HG03064 (cell line): ENCODE measurements around the gene CCDC187.

Experiments used
- ATAC-seq: cut with Tn5 transposase; IDR thresholded peaks from one replicate; pipeline ENCODE4 v1.9.1; 2021; ENCODE audit warnings: low read depth; ENCODE audit not compliant: unreplicated experiment

CCDC187 gene

DNA sequence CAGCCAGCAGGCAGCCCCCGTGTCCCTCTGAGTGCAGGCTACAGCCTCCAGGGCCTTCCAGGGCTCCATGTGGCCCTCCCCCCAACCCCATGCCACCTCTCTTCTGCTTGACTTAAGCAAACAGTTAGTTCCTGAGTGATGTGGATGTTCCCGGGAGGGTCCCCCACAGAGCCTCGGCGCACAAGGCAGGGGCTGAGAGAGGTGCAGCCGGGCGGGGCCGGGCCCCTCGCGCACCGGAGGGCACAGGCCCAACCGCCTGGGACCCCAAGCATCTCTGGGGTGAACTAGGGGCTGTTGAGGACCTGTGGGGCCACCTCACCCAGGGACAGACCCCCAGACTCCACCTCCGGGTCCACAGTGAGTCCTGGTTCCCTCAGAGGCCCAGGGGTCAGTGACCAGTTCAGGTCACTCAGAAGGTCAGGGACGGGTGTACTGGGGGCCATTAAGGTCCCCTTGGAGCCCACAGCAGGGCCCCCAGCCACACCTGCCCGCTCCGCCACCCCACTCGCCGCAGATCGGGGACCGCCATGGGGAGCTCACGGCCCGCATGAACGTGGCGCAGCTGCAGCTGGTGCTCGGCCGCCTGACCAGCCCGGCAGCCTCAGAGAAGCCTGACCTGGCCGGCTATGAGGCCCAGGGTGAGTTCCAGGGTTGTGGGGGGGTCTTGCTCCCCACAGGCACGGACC lies 36.6 kb upstream of the CCDC187 start:
- ATAC-seq = no peak

DNA sequence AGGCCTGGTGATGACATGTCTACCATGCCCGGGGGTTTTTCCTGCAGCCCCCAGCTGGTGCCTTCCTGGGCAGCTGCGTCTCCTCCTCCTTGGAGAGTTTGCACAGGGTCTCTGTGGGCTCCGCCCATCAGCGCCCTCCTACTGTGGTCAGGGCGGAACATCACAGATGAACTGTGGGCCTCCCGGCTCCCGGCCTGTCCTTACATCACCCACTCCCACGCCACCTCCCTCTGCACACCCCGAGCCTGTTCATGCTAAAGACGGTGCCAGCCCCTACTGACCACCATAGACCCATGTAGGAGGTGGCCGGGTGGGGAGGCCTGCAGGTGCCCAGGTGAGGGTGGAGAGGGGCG lies 36.0 kb upstream of the CCDC187 start:
- no peak for ATAC-seq

DNA sequence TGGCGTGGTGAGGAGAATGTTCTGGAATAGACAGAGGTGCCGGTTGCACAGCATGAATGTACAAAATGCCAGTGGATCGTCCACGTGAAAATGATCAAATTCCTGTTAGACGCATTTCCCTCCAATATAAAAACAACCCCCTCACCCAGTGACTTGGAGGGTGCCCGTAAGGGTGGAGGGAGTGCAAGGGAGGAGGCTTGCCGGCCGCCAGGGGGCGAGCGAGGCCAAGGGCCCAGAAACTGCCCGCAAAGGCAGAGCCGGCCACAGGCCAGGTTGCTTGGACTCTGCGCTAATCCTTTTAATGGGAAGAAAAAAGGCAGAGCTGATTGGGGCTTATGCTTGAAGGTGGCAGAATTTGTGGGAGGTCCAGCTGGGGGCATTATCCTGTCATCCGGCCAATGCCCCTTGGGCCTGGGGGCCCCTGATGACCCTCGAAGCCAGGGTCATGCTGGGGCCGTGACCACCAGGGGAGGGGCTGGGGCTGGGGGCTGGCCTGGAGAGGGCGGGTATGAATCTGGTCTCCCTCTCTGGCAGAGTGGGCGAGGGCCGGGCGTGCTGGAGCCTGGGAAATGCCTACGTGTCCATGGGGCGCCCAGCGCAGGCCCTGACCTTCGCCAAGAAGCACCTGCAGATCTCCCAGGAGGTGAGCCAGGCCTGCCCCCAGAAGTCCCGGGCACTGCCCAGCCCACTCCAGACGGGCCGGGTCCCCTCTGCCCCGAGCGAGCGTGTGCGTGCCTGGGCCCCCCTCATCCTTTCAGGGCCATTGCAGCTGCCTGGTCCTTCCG lies 35.5 kb upstream of the CCDC187 start:
- ATAC-seq = no peak

DNA sequence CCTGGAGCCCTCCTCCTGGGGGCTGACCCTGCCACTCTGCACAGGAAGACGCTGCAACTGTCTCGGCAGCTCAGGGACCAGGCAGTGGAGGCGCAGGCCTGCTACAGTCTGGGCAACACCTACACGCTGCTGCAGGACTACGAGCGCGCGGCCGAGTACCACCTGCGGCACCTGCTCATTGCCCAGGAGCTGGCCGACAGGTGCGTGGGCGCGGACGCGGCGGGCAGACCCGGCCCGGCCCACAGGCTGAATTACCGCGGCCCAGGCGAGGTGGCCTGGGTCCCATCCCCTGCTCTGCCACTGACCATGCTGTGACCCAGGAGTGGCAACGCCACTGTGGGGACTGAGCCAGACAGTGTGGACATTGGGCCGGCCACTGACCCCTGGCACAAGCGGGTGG lies 34.6 kb upstream of the CCDC187 start:
- no peak for ATAC-seq

DNA sequence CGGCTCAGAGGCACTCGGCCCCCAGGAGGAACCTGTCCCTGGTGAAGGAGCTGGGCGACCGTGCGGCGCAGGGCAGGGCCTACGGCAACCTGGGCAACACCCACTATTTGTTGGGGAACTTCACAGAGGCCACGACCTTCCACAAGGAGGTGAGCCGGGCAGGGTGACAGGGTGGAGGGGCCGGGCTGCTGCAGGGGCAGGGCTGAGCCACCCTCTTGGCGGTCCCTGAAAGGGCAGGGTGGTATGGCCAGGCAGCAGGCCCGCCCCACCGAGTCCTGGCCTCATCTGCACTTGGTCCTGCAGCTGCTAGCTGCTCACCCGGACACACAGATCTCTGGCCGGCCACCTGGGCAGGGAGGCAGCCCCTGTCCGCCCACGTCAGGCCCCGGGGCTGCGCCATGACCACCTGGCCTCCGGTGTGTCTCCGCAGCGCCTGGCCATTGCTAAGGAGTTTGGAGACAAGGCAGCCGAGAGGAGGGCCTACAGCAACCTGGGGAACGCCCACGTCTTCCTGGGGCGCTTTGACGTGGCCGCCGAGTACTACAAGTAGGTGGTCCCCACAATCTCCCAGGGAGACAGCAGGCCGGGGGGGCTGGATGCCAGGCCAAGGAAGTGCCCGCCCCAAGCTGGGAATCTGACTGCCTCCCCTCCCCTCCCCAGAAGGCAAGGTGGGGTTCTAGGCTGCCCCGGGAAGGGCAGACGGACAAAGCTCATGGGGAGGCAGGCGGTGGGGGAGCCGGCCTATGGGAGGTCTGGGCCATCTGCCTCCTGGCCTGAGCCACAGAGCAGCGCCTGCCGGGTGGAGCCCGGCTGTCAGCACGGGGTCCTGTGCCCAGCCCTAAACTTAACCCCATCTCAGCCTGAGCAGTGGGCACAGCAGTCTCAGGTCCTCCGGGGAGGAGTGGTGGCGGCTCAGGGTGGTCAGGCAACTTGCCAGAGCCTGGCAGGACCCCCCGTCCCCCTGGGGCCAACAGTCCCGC lies 33.8 kb upstream of the CCDC187 start:
- ATAC-seq = no peak

DNA sequence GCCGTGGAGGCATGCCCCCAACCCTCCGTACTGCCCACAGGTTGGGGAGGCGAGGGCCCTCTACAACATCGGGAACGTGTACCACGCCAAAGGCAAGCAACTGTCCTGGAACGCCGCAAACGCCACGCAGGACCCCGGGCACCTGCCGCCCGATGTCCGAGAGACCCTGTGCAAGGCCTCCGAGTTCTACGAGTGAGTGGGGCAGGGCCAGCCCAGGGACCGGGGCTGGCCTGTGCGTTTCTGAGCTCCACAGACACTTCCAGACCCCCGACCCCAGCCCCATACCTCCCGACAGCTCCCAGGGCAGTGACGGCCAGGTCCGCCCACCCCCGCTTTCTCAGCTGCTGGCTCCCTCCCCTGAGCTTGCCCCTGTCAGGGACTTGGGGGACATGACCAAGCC lies 33.0 kb upstream of the CCDC187 start:
- ATAC-seq = no peak

DNA sequence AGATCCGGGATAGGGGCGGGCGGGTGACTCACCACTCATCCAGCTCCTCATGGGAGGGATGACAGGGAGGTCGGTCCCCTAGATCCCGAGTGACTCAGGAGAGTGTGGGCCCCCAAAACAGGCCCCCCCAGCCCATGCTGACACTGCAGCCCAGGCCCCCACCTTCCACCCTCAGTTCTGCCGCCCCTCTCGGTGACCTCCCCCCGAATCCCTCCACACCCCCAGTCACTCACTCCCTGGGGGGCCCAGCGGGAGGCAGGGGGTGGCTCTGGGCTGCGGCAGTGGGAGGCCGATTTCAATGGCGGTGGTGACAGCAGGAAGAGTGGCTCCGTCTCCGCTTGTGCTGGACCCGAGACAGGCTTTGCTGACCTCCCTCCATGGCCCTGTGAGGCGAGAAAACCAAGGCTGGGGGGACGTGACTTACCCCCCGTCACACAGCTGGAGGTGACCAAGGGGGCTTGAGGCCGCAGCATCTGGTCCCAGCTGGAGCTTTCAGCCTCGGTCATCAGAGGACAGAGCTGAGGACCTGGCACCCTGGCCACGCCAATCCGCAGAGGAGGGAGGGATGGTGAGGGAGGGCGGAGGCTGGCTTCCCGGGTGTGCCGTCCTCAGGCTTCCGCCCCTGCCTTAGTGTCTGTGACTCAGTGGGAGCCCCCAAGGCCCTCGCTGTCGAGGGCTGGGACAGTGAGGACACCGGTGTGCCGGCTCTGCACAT lies 32.4 kb upstream of the CCDC187 start:
- ATAC-seq = no peak

DNA sequence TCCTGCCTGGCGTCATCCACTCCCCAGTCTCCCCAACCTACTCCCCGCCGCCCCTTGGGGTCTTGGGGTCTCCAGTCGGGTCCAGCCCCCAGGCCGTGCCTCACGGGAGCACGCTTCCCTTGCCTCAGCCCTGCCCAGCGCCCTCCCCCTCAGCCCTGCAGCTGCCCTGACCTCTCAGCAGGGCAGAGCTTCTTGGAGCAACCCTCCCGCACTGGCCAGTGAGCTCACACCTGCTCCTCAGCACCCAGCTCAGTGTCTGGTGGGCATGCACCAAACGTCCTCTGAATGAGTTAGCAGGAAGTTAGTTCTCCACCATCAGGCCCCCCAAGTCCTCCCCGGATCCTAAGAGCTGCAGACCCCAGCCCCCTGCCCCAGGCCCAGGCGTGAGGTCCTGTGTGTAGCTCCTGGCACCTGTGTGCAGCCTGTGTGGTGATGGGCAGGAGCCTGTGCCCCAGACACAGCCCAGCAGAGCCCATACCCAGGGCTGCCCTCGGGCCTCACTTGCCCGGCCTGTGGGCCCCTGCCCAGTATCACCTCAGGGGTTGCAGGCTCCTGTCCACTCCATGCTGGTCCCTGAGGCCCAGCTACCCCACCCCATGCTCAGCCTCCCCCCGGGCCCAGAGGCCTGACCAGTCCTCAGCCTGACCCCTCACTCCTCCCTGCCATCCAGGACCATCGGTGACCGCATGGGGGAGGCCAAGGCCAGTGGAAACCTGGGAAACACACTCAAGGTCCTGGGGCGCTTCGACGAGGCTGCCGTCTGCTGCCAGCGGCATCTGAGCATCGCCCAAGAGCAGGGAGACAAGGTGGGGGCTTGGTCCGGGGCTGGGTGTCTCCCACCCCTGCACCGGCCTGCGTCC lies 31.6 kb upstream of the CCDC187 start:
- ATAC-seq = no peak

DNA sequence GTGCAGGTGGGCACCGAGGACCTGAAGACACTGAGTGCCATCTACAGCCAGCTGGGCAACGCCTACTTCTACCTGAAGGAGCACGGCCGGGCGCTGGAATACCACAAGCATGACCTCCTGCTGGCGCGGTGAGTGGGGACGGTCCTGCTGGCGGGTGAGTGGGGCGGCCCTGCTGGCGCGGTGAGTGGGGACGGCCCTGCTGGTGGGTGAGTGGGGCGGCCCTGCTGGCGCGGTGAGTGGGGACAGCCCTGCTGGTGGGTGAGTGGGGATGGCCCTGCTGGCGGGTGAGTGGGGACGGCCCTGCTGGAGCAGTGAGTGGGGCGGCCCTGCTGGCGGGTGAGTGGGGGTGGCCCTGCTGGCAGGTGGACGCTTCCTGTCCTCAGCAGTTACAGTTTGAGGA lies 30.6 kb upstream of the CCDC187 start:
- ATAC-seq = no peak

DNA sequence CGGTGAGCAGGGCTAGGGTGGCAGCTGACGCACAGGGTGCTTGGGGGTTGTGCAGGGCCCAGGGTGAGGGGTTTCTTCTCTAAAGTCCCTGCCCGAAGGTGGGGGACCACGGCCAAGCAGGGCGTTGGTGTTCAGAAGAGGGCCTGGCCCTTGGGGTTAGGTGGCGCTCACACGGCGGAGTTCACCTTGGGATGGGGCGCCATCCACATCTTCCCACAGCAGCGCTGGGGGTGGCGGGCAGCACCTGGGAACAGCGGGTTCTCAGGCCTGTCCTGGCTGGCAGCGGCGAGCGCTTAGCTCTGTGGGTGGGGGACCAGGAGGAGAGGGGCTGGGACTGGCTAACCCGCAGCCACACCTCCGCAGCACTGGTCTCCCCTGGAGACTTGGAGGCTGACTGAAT lies 29.6 kb upstream of the CCDC187 start:
- ATAC-seq = no peak

DNA sequence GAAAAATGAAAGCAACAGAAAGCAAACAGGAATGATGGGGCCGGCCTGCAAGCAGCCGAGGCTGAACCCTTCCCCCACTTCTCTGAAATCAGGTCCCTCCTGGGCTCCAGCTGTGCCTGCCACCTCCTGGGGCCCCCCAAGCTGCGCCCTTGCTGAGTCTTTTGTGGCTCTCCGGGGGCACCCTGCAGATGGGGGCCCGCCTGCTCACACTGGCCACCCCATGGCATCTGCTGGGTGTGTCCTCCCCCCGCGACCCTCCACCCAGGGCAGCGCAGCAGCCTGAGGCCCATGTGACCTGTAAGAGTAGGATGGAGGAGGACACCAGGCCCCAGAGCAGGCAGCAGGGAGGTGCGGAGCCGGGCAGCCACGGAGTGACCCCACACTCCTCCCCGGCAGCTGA lies 29.2 kb upstream of the CCDC187 start:
- ATAC-seq = no peak

DNA sequence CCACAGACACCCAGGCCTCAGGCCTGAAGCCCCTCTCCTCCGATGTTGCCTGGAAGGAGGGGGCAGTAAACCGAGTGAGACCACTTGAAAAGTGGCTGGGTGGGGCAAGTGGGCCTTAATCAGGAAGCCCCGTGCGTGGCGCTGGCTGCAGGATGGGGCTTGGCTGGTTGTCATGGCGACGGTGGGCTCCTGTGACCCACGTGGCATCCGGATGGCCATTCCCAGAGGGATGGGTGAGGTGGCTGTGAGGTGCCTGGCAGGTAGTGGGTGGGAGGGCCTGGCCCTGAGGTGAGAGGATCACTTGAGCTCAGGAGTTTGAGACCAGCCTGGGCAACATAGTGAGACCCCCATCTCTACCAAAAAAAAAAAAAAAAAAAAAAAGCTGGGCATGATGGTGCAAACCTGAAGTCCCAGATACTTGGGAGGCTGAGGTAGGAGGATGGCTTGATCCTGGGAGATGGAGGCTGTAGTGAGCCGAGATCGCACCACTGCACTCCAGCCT lies 28.6 kb upstream of the CCDC187 start:
- no peak for ATAC-seq

DNA sequence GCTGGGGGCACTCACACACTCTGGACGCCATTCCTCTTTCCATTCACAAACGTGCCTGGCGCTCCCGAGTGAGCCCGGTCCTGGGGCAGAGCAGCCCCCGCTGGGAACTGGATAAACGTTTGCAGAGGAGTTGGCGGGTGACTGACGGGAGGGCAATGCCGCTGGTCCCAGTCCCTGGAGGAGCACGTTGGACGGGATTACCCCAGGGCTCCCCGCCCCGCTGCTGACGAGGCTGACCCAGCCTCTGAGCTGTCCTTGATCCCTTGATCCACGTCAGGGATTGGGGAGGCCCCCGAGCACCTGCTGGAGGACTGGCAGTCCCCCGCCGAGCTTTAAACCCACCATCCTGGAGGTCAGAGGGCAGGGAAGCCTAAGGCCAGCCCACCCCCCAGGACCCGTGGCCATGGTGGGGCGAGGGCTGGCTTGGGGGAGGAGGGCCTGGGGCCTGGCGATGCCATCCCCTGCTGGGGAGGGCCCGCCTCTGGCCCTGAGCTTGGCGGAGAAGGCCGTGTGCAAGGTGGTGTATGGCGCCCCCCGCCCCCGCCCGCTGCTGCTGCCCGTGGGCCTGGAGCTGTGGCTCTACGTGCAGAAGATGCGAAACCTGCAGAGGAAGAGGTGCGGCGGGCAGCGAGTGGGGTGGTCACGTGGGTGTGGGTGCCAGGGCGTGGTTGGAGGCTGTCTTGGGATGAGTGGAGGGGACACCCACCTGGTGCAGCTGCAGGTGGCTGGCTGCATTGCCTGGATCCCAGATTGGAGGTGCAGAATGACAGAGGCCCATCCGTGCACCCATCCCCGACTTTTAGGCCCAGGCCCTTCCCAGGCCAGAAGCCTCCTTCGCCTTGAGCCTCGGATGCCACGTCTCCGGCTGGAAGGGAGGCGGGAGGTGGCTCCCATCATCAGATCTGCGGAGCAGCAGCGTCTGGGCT lies 27.9 kb upstream of the CCDC187 start:
- no peak for ATAC-seq

DNA sequence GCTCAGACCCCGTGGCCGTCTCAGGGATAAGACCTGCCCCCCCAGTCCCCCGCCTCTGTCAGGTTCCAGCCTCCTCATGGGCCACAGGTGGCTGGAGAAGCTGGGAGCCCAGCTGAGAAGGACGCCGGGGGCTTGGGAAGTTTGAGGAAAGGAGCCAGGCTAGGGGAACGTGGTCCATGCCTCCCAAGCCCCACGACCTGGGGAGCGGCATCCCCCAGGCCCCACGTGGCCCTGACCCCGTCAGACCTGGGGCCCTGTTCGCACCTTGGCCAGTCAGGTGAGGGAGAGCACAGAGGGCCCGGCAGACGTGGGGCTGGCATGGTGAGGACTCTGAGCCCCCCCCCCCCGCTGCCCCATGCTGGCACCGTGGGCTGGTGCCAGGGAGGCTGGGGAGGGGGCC lies 27.1 kb upstream of the CCDC187 start:
- ATAC-seq = no peak

DNA sequence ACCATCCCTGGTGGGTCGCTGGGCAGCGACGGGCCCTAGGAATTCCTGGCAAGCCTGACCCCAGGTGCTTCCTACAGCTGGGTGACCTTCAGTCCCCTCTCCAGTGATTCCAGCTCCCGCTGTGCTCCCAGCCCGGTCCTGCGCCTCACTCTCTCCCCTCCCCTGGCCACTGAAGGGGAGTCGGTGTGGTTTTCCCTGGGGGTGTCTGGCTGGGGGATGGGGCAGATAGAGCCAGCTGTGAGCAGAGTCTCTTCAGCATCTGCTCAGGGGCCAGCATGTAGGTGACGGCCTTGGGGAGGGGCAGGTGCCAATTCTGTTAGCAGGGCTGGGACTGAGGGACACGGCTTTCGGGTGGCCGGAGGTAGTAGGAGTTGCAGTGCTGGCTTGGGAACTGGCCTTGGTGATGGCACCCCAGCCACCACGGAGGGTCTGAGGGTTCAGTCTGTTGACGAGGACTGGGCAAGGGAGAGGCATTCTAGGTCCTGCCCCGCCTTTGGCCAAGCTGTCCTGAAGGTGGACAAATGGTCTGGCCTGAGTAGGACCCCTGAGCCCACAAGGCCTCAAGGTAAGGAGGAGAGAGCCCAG lies 26.6 kb upstream of the CCDC187 start:
- no peak for ATAC-seq

DNA sequence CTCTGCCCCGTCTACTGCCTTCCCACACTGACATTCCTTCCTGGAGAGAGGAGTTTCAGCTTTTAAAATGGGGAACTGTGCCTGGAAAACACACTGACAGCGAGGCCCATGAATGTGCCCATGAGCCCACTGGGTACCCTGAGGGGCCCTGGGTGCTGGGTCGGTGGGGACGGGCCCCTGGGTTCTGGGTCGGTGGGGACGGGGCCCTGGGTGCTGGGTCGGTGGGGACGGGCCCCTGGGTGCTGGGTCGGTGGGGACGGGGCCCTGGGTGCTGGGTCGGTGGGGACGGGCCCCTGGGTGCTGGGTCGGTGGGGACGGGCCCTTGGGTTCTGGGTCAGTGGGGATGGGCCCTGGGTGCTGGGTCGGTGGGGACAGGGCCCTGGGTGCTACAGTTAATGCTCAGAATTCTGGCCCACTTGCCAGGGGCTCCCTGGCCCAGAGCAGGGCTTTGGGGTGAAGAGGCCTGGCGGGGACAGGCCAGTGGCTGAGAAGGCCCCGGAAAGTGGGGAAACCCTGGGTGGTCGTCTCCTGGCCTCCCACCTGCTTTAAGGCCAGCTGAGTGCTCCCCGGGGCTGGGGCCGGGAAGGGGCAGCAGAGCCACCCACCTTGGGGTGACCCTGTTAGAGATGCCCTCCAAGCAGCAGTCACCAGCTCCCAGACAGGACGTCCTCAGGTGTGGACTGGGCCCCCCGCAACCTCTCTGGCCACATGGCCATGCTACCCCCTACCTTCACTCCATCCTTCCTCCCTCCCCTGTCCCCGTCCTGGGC lies 25.9 kb upstream of the CCDC187 start:
- ATAC-seq = no peak

DNA sequence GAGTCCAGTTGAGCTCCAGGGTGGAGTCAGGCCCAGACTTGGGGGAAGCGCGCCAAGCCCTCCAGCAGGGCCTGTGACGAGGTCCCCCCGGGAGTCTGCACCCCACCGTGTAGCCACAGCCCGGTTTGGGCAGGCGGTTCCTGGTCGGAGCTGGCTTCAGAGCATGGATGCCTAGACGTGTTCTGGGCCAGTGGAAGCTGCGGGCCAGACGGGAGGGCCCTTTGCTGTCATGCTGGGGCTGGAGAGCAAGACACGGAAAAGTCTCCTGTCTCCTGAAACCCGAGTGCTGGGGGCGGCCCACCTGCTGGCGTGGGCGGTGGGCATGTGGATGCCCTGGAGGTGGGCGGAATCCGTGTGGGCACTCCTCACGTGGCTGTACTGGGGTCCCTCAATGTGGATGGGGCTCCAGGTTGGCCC lies 25.3 kb upstream of the CCDC187 start:
- no peak for ATAC-seq
